Neural progenitor cell (in vitro differentiated cells): ENCODE results near the gene ANLN. TPM values are rescaled to one million over a fixed set of nuclear protein-coding genes. Genes with fewer than 3 reads are reported as not detected.

ENCODE experiments used
- DNase-seq: peaks from one replicate; pipeline ENCODE4 v3.0.0-alpha.2; 2016; ENCODE audit warnings: low spot score
- H2AFZ ChIP-seq: fragments of 200-600 bp; sonication (generic); replicated peaks from 2 replicates; pipeline ENCODE4 v1.6.1; 2016; ENCODE audit warnings: antibody characterized with exemption
- H3F3A ChIP-seq: fragments of 200-600 bp; sonication (generic); 2 replicates; pipeline ENCODE4 v1.6.1; 2016; ENCODE audit warnings: antibody characterized with exemption, low read depth
- H3K27ac ChIP-seq: fragments of 200-600 bp; sonication (generic); 2 replicates; pipeline ENCODE4 v1.5.1; 2016; ENCODE audit warnings: mild to moderate bottlenecking
- H3K27me3 ChIP-seq: fragments of 200-600 bp; sonication (generic); 2 replicates; pipeline ENCODE4 v1.6.1; 2016; ENCODE audit warnings: mild to moderate bottlenecking, moderate library complexity
- H3K36me3 ChIP-seq: fragments of 200-600 bp; sonication (generic); 2 replicates; pipeline ENCODE4 v1.5.1; 2016
- H3K4me1 ChIP-seq: fragments of 200-600 bp; sonication (generic); 2 replicates; pipeline ENCODE4 v1.6.1; 2016; ENCODE audit warnings: mixed run types
- H3K4me2 ChIP-seq: fragments of 200-600 bp; sonication (generic); 2 replicates; pipeline ENCODE4 v1.6.1; 2016
- H3K4me3 ChIP-seq: fragments of 200-600 bp; sonication (generic); 2 replicates; pipeline ENCODE4 v1.5.1; 2016
- H3K79me2 ChIP-seq: fragments of 200-600 bp; sonication (generic); 2 replicates; pipeline ENCODE4 v1.6.1; 2016; ENCODE audit warnings: low read depth
- H3K9ac ChIP-seq: fragments of 200-600 bp; sonication (generic); 2 replicates; pipeline ENCODE4 v1.6.1; 2016
- H3K9me3 ChIP-seq: fragments of 200-600 bp; sonication (generic); 2 replicates; pipeline ENCODE4 v1.5.1; 2016; ENCODE audit warnings: low read depth
- H4K20me1 ChIP-seq: fragments of 200-600 bp; sonication (generic); 2 replicates; pipeline ENCODE4 v1.6.1; 2016; ENCODE audit warnings: low read depth
- H3K27ac Mint-ChIP-seq: 3 replicates; pipeline ENCODE4 v1.8.0; 2021; ENCODE audit warnings: mixed read lengths
- H3K27me3 Mint-ChIP-seq: 2 replicates; pipeline ENCODE4 v1.8.0; 2022; ENCODE audit warnings: low read depth, mild to moderate bottlenecking, inconsistent platforms, moderate library complexity, mixed read lengths; ENCODE audit not compliant: insufficient read depth
- H3K36me3 Mint-ChIP-seq: 3 replicates; pipeline ENCODE4 v1.8.0; 2021; ENCODE audit warnings: mixed read lengths
- H3K4me1 Mint-ChIP-seq: 3 replicates; pipeline ENCODE4 v1.8.0; 2021; ENCODE audit warnings: mixed read lengths
- H3K4me3 Mint-ChIP-seq: 3 replicates; pipeline ENCODE4 v1.8.0; 2021; ENCODE audit warnings: mild to moderate bottlenecking, moderate library complexity, mixed read lengths
- H3K9me3 Mint-ChIP-seq: 3 replicates; pipeline ENCODE4 v1.8.0; 2020; ENCODE audit warnings: mixed read lengths
- CTCF ChIP-seq: fragments of 200-600 bp; sonication (generic); IDR thresholded peaks from 2 replicates; pipeline ENCODE4 v1.5.1; 2017; ENCODE audit warnings: antibody characterized with exemption, mild to moderate bottlenecking
- EZH2 ChIP-seq: fragments of 200-600 bp; sonication (generic); IDR thresholded peaks from 2 replicates; pipeline ENCODE4 v1.6.1; 2017; ENCODE audit warnings: antibody characterized with exemption, mild to moderate bottlenecking, moderate library complexity
- EZH2phosphoT487 ChIP-seq: fragments of 200-600 bp; sonication (generic); IDR thresholded peaks from 2 replicates; pipeline ENCODE4 v1.6.1; 2017; ENCODE audit warnings: antibody characterized with exemption
- total RNA-seq: library from RNA; depleted of rRNA; stranded (reverse); fragments of >200 nt; gene quantifications from 2 replicates; pipeline ENCODE4 v1.2.3, GENCODE V29; 2015; ENCODE audit warnings: low replicate concordance

Gene ANLN
- total RNA-seq, 1 donor from 2014 or later = 176 TPM

- Histone ChIP-seq H3K27ac (no peak overlapping the region), H3K4me3 (no peak overlapping the region), H3K9ac (no peak overlapping the region), H3K4me1 (peaks cover 8% of the 10 kb centered on the region), H3K79me2 (peaks cover 11% of the 10 kb centered on the region), H3K27me3 (no peaks in the 10 kb centered on the region), H3K9me3 (no peaks in the 10 kb centered on the region), H3F3A (peaks cover 14% of the 10 kb centered on the region), H2AFZ (no peak overlapping the region), H3K4me2 (no peak overlapping the region), H3K36me3 (peaks cover 10% of the 10 kb centered on the region), H4K20me1 (no peaks in the 10 kb centered on the region)
- H3K27ac Mint-ChIP-seq = no peak overlapping the region
- peaks cover 2% of the 10 kb centered on the region for H3K27me3 Mint-ChIP-seq
- H3K4me1 Mint-ChIP-seq = no peaks in the 10 kb centered on the region
- H3K36me3 Mint-ChIP-seq = peaks cover 18% of the 10 kb centered on the region
- DNase-seq = no peak
- no peaks in the 10 kb centered on the region for H3K9me3 Mint-ChIP-seq
- no peak overlapping the region for H3K4me3 Mint-ChIP-seq
- no peak for TF ChIP-seq CTCF
- no peak for TF ChIP-seq EZH2
- no peak for TF ChIP-seq EZH2phosphoT487
These were observed 50.0 kb downstream of the ANLN start for GRCh38 chr7:36439624-36440023.

GRCh38 chr7:36440880-36441279, 51.2 kb downstream of the ANLN start:
- no peaks in the 10 kb centered on the region for H3K9me3 Mint-ChIP-seq
- Histone ChIP-seq H4K20me1 (no peaks in the 10 kb centered on the region), H3K79me2 (peaks cover 11% of the 10 kb centered on the region), H3K9me3 (peaks cover 2% of the 10 kb centered on the region), H3K4me1 (peaks cover 8% of the 10 kb centered on the region), H3K27ac (no peak overlapping the region), H3K4me3 (no peak overlapping the region), H3K9ac (no peak overlapping the region), H3K4me2 (no peak overlapping the region), H2AFZ (no peak overlapping the region), H3K27me3 (no peaks in the 10 kb centered on the region), H3F3A (peaks cover 14% of the 10 kb centered on the region), H3K36me3 (peaks cover 19% of the 10 kb centered on the region)
- H3K4me1 Mint-ChIP-seq = no peaks in the 10 kb centered on the region
- no peak overlapping the region for H3K27ac Mint-ChIP-seq
- DNase-seq = peak; percentile 54
- H3K27me3 Mint-ChIP-seq = no peaks in the 10 kb centered on the region
- H3K4me3 Mint-ChIP-seq = no peak overlapping the region
- TF ChIP-seq CTCF (peak; percentile 55), EZH2 (no peak), EZH2phosphoT487 (no peak)
- H3K36me3 Mint-ChIP-seq = peaks cover 21% of the 10 kb centered on the region

- H3K27ac ChIP-seq = peak overlapping the region; percentile 41
- DNase-seq = peak; percentile 4
- H3K9me3 Mint-ChIP-seq = peaks cover 3% of the 10 kb centered on the region
- H3K4me1 Mint-ChIP-seq = no peaks in the 10 kb centered on the region
- peaks cover 6% of the 10 kb centered on the region for H3K9me3 ChIP-seq
- H3K9ac ChIP-seq = no peak overlapping the region
- H3K4me2 ChIP-seq = no peak overlapping the region
- peaks cover 14% of the 10 kb centered on the region for H3F3A ChIP-seq
- no peaks in the 10 kb centered on the region for H4K20me1 ChIP-seq
- peaks cover 8% of the 10 kb centered on the region for H3K4me1 ChIP-seq
- peaks cover 24% of the 10 kb centered on the region for H3K36me3 ChIP-seq
- peaks cover 9% of the 10 kb centered on the region for H3K79me2 ChIP-seq
- H3K27ac Mint-ChIP-seq = no peak overlapping the region
- H3K27me3 ChIP-seq = no peaks in the 10 kb centered on the region
- H3K4me3 ChIP-seq = no peak overlapping the region
- TF ChIP-seq EZH2 = no peak
- TF ChIP-seq CTCF = no peak
- TF ChIP-seq EZH2phosphoT487 = no peak
- H3K36me3 Mint-ChIP-seq = peaks cover 25% of the 10 kb centered on the region
- no peak overlapping the region for H2AFZ ChIP-seq
- no peak overlapping the region for H3K4me3 Mint-ChIP-seq
- H3K27me3 Mint-ChIP-seq = no peaks in the 10 kb centered on the region
These were observed 51.8 kb downstream of the ANLN start for GRCh38 chr7:36441344-36442022.
